ENCODE data around the gene LAMP5.

The LAMP5 gene

DNA sequence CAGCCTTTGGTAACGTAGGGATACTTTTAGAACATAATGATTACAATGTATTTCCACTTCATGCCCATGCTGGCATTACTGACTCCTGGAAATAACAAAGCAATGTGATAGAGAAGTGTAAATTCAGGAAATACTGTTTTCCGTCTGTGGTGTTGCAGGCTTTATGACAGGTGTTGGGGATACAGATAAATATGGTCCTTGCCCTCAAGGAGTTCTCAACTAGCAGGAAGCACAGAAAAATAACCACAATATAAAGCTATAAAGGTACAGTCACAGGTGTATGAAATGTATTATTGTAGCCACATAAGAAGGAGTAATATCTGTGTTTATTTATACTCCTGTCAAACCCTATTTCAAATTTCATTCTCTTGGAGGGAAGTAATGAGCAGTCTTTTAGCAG, 12.9 kb upstream of the LAMP5 start:
- no peak for DNase-seq

DNA sequence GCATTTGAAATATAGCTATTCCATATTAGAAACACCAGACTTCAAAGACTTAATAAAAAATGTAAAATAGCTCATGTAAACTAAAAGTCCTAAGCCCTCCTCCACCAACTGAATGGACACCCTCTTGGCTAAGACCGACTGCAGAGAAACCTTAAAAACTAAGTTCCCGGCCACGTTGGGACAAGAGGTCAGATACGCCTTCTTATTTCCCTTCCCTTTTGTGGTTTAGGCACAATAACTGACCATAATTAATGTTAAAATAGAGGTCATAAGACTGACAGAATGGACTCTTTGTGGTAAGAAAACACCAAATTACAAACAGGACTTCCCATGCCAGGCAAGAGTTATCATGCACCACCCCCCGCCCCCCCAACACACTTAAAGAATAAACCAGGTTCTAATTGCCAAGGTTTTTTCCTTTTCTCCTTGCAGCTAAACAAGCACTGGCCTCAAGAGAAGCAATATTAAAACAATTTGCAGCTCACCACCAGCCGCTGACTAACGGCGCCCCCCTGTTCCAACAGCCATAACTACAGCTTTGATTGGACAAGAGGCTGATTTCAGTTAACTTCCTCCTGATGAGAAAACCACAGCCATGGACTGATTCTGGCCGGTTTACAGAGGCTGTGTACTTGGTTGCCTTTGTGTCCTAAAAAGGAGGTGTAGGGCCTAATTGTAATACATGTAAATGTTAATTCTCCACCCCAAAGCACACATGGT, 10.7 kb upstream of the LAMP5 start:
- no peak for DNase-seq

DNA sequence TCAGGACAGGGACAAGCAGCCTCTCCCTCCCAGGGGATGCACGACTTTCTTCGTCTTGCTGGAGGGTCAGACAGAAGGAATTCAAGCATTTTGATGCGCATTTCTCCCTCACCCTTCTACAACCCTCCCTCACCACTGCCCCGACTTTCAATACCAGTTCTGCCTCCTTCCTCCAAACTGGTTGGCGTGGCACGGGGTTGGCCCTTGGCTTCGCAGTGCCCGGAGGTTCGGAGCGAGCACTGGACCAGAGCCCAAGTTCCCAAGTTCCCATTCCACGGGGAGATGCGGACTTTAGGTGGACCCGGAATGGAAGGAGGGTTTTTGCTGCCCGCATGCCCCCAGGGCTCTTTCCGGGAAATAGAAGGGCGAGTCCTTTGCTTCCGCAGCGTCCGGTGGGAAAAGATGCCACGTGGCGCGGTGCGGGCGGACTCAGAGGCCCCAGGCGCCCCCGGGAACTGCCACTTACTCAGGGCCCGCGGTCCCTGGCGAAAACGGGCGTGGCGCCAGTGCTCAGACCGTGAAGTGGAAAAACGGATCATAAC, 8.0 kb upstream of the LAMP5 start:
- DNase-seq = no peak

GRCh38 chr20:9506964-9507369, 7.4 kb upstream of the LAMP5 start:
- DNase-seq = no peak

- no peak for DNase-seq
These were observed 6.7 kb upstream of the LAMP5 start for GRCh38 chr20:9507544-9508239.

DNA sequence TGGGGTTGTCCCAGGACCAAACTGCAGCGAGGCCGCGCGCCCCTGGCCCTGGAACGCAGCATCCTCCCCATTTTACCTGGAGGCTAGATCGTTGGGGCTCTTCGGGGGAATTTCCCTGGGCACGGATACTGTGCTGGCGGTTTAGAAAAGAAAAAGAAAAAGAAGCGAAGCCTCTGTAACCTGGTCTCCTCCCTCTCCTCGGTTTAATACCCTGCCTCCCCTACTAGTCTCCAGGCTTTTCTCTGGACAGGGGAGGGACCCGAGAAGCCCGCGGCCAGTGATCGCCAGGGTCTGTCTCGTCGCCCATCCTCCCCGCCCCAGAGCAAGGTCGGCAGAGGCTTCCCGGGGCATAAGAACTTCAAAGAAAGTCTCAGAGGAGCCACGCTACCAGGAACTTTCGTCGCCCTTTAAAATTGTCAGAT, 6.1 kb upstream of the LAMP5 start:
- DNase-seq = no peak

GRCh38 chr20:9508696-9509178, 5.7 kb upstream of the LAMP5 start:
- no peak for DNase-seq

DNA sequence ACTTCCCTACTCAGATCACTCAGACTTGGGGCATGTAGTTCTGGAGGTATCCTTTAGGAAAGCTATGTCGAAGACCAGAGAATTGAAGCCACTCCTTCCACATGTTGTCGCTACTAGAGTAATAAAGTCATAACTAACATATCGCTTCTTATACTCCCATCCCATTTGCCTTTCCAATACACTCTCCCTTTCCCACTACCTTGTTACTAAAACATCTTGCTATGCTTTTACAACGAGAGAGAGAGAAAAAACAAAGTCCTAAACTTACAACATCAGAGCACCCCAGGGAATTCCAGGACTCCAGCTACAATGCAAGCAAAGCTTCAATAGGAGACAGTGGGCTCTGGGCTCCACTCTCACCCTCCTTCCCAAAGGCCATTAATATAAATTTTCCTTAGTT, 5.1 kb upstream of the LAMP5 start:
- no peak for DNase-seq

DNA sequence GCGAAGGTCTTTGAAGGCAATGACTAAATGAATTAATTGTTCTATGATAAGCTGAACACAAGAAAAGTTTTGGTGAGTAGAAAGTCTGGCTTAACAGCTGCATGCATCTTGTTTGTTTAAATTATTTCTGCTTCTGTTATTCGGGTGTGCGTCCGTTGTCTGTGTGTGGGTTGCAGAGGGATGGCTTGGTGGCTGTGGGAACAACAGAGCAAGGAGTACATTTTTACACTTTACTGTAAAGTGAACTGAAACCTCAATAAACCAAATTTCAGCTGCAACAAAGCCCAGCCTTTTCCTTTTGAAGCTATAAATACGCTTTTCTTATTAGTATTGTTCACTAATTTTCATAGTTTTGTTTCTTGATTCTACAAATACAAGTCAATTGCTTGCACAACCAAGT, 3.5 kb upstream of the LAMP5 start:
- DNase-seq = no peak

DNA sequence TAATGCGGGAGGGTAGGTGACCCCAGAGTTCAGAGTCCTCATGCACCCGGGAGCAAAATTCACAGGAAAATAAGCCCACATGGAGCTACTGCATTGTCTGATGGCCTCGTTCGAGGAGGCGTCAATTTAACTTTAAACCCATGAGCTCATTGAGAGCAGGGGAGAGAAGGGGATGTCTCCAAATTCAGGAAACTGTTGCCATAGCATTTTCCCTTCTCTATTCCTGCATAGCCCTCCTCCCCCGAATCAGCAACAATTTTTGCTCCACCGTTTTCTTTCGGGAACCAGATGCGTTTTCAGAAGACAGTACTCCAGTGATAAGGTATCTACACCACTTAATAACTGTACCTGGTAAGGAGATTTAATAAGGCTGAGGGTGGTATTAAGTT, 324 bp upstream of the LAMP5 start:
- no peak for DNase-seq

DNA sequence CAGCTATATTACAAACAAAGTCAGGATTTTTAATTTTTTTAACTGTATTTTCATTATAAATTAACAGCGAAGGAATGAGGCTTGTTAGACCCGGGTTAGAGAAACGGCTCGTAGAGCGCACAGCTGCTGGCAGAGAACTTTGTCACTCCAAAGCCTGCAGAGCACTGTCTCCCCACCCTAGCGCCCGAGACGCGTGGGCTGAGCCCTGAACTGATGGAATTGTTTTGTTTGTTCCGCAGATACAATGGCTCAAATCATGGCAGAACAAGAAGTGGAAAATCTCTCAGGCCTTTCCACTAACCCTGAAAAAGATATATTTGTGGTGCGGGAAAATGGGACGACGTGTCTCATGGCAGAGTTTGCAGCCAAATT, 810 bp downstream of the LAMP5 start:
- DNase-seq = no peak

GRCh38 chr20:9515741-9516233, 1.4 kb downstream of the LAMP5 start:
- DNase-seq = no peak

GRCh38 chr20:9516234-9516871, 2.0 kb downstream of the LAMP5 start:
- DNase-seq = no peak

DNA sequence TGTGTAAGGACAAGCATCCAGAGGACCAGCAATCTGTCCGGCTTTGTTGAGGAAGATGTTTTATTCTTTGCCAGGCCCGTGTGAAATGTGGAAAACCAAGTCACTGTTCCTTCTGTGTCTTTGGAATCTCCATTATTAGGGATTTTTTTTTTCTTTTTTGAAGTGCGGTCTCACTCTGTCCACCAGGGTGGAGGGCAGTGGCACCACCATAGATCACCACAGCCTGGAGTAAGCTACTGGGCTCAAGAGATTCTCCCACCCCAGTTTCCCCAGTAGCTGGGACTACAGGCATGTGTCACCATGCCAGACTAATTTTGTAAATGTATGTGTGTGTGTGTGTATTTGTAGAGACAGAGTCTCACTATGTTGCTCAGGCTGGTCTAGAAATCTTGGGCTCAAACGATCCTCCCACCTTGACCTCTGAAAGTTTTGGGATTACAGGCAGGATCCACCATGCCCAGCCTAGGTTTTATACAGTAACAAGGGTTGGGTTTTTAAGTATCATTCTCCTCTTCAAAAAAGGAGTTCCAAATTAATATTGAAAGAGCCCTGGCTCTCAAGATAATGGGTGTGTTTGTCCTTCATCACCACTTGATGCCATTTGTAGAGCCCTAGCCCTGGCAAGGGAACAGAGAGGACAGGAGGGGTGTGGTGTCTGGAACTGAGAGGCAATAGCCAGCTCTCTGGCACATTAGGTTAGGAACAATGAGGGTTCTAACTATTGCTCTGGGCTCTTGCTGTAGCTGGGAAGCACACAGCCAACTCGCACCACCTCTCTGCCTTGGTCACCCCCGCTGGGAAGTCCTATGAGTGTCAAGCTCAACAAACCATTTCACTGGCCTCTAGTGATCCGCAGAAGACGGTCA, 3.1 kb downstream of the LAMP5 start:
- no peak for DNase-seq

GRCh38 chr20:9518576-9519175, 4.3 kb downstream of the LAMP5 start:
- no peak for DNase-seq

DNA sequence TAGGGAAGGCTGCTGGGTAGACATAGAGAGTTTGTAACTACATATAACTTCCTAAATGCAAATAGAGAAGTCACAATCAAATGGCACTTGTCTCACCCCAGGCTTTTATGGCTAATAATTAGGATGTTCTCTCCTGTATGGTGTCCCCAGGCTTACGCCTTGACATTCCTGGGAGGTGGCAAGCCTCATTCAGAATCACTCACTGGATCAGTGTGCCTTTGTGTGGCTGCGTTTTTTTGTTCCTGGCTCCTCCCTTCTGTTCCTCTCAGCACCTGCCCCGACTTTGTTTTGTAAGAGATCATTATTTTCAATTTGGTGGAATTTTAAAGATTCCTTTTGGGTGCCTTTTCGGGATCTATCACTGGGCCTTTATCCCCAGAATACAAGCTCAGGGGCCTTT, 5.7 kb downstream of the LAMP5 start:
- DNase-seq = peak; percentile 7

- no peak for DNase-seq
These were observed 9.2 kb downstream of the LAMP5 start for GRCh38 chr20:9523636-9524035.

- DNase-seq = no peak
These were observed 17.2 kb downstream of the LAMP5 start for GRCh38 chr20:9531581-9531980.

DNA sequence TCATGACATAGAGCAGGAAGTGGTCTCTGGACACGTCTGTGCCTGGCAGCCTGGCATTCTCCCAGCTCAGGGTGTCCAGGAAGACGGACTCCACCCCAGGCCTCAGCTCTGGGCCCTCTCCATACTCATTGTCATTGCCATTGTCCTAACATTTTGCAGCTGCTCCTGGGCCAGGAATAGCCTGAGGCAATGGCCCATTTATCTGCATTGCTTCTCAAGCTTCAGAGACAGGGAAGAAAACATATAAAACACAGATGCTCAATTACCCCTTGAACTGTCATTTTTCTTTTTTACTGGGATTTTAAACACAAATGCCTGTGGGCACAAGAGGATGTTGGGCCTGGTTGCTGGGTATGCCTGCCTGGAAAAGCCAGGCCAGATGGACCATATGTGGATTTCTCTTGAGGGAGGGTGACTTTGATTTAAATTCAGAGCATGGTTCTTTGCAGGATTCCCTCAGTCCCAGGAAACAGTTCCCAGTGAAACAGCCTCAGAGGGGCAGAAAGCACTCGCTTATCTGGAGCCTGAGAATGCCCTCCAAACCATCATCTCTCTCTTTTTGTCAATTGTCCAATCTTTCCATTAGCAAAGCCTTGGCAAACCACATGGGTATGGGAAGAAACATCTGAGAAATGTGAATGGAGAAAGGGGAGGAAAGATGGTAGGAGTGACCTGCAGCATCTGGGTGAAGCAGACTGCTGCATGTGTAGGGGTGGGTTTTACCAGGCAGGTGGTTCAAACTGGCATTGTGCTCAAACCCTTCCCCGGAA, 17.9 kb downstream of the LAMP5 start:
- DNase-seq = no peak

- DNase-seq = no peak
These were observed 19.6 kb downstream of the LAMP5 start for GRCh38 chr20:9534025-9534424.

DNA sequence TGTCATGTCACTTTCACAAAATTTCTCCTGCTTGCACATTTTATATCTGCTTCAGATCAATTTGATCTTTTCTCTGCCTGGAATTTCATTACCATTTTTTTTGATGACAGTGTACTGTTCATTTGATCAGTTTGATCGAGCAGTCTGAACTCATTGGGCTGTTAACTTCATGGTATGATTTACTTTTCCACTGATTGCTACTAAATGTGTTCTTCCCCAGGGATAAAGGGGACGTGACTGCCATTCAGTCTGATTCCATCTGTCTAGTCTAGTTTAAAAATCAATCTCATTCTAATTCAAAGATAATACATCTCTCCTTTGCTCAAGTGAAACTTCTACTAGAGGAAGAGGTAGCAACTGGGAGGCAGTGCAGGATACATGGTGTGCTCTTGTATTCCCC, 21.1 kb downstream of the LAMP5 start:
- DNase-seq = no peak

- DNase-seq = no peak
These were observed 28.8 kb downstream of the LAMP5 start for GRCh38 chr20:9543214-9543613.

All from NCI-H774 (cell line).